Activated naive CD4-positive, alpha-beta T cell treated with anti-CD3 and anti-CD28 coated beads for 36 hours (primary cell): ENCODE data around the gene DOCK1. TPM values are rescaled to one million over a fixed set of nuclear protein-coding genes. Genes with fewer than 3 reads are reported as not detected.
"Not testable (repeated sequence)": the region's sequence is repeated elsewhere in the genome, so short reads cannot be mapped to it uniquely, and the experiment has no call there.

Experiments
- CTCF ChIA-PET: fragments of 350-600 bp; sonication (Branson Sonifier 250); formaldehyde crosslinking; loops from one replicate; lab custom pipeline; 2021; ENCODE audit warnings: antibody characterized with exemption; lab: Charles Lee
- DNase-seq: peaks from one replicate; pipeline ENCODE4 v3.0.0-alpha.2; 2020
- H3K27ac Mint-ChIP-seq: one replicate; pipeline ENCODE4 v1.8.0; 2021; ENCODE audit warnings: mild to moderate bottlenecking, mixed read lengths
- H3K27me3 Mint-ChIP-seq: one replicate; pipeline ENCODE4 v1.8.0; 2021; ENCODE audit warnings: low read depth, mixed read lengths
- H3K36me3 Mint-ChIP-seq: one replicate; pipeline ENCODE4 v1.8.0; 2021; ENCODE audit warnings: low read depth, mixed read lengths
- H3K4me1 Mint-ChIP-seq: one replicate; pipeline ENCODE4 v1.8.0; 2021; ENCODE audit warnings: low read depth, mixed read lengths
- H3K4me3 Mint-ChIP-seq: one replicate; pipeline ENCODE4 v1.8.0; 2021; ENCODE audit warnings: mild to moderate bottlenecking, moderate library complexity, mixed read lengths
- H3K9me3 Mint-ChIP-seq: one replicate; pipeline ENCODE4 v1.8.0; 2021; ENCODE audit warnings: mixed read lengths
- intact Hi-C: fragments of 100-400 bp; cut with micrococcal nuclease; formaldehyde crosslinking; loops from one replicate; pipeline ENCODE4 v1.15.1; 2023
- total RNA-seq, 2 experiments: library from RNA; stranded (reverse); gene quantifications; one replicate each; pipeline ENCODE4 v1.2.3, GENCODE V29; 2021

The DOCK1 gene
- total RNA-seq, 2 experiments from 2014 or later = 0.49 to 0.72 TPM

DNA sequence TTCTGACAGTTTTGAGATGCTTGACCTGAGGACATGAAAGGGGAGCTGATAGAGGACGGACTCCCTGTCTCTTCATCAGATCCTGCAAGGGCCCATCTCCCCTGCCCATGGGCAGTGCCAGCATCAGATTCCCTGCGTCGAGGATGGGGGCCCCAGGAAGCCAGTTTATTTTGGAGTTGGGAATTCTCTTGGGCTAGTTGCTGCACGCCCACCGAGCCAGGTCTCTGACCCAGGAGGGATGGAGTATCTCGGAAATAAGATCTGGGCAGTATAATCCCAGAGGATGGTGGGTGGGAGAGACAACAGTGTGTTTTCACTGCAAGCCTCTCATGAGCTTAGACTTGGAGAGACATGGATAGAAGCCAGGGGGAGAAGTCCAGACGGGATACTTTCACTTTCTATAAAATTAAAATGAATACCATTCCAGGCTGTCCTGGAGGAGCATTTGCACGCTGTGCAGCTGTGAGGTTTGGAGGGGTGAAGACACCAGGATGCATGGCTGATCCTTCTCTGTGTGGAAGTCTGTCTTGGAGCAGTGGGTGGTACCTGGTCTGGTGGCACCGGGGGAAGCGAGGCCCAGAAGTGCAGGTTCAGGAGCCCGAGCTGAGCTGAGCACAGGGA, 25.8 kb downstream of the DOCK1 start:
- peaks cover 2% of the 10 kb centered on the region for H3K9me3 Mint-ChIP-seq
- intact Hi-C loops = no loop called here
- no peak overlapping the region for H3K4me3 Mint-ChIP-seq
- CTCF ChIA-PET = no interaction called here
- no peaks in the 10 kb centered on the region for H3K36me3 Mint-ChIP-seq
- no peak overlapping the region for H3K27ac Mint-ChIP-seq
- no peak for DNase-seq
- no peaks in the 10 kb centered on the region for H3K4me1 Mint-ChIP-seq
- no peaks in the 10 kb centered on the region for H3K27me3 Mint-ChIP-seq

DNA sequence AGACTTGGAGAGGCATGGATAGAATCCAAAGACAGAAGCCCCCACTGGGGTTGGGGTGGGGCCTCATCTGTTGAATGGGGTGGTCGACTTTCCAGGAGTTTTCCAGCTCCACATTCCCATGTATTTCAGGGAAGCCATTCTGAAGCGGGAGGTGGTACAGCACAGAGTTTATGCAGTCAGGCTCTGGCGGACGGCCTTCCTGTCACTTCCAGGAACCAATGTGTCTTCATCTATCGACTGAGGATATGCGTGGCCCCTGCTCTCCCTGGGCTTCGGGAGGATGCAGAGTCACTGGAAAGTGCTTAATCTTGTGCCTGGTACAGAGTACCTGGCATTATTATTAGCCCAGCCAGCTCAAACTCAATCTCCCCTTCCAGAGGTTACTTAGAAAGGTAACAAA, 26.3 kb downstream of the DOCK1 start:
- DNase-seq = no peak
- Mint-ChIP-seq H3K27me3 (no peaks in the 10 kb centered on the region), H3K4me1 (no peaks in the 10 kb centered on the region), H3K36me3 (no peaks in the 10 kb centered on the region), H3K9me3 (peaks cover under 1% of the 10 kb centered on the region), H3K4me3 (no peak overlapping the region), H3K27ac (no peak overlapping the region)
- intact Hi-C loops = no loop called here
- CTCF ChIA-PET = no interaction called here

GRCh38 chr10:126932516-126932915, 27.3 kb downstream of the DOCK1 start:
- intact Hi-C loops = no loop called here
- Mint-ChIP-seq H3K4me1 (no peaks in the 10 kb centered on the region), H3K4me3 (no peak overlapping the region), H3K27me3 (no peaks in the 10 kb centered on the region), H3K27ac (no peak overlapping the region), H3K9me3 (peaks cover 2% of the 10 kb centered on the region), H3K36me3 (no peaks in the 10 kb centered on the region)
- CTCF ChIA-PET = no interaction called here
- no peak for DNase-seq

DNA sequence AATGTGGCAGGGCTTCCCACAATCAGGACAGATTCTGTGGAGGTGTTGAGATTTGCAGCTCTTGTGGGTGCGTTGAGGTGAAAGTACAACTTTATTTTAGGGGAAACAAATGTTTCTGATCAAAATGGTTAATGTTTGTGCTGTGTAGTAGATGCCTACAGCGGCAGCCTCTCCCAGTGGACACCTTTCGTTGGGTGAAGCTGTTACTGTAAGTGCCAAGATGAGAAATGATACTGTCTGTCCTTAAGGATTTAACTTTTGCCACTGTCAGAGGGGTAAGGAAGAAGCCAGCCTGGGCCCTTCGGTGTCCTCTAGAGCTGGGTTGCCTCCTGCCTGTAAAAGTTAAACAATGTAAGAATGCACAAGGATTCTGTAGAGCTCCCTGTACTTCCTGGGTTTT, 27.9 kb downstream of the DOCK1 start:
- Mint-ChIP-seq H3K4me1 (no peaks in the 10 kb centered on the region), H3K27ac (no peak overlapping the region), H3K9me3 (peaks cover 2% of the 10 kb centered on the region), H3K27me3 (no peaks in the 10 kb centered on the region), H3K4me3 (no peak overlapping the region), H3K36me3 (no peaks in the 10 kb centered on the region)
- DNase-seq = no peak
- CTCF ChIA-PET = no interaction called here
- intact Hi-C loops = no loop called here

DNA sequence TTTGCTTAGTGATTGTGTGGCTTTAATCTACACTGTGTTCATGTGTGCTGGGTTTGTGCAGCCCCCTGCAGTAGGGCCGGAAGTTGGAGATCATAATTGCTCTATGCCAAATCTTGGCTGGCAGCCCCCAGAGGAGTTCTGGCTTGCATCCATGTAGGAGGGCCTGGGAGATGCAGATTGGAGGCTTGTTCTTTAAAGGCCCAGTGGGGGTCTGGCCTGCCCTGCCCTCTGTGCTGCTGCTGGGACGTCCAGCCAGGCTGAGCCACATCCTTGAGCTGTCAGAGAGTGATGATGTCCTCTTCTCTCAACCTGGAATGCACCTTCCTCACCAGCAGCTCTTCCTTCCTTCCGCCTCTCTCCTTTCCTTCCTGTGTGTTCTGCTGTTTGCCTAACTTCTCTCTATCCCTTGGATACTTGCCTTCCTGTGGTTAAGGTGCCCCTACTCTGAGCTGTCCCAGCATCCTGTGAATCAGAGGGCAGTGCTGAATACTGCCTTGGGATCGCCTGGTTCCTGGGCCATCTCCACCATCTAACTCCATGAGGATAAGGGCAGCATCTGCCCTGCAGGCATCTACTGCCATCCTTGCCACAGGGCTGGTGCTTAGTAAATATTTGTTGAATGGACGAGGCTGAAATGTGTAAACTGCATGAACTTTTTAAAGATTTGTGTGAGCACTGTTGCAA, 30.2 kb downstream of the DOCK1 start:
- Mint-ChIP-seq H3K4me3 (no peak overlapping the region), H3K27me3 (no peaks in the 10 kb centered on the region), H3K36me3 (no peaks in the 10 kb centered on the region), H3K27ac (no peak overlapping the region), H3K9me3 (peaks cover 2% of the 10 kb centered on the region), H3K4me1 (no peaks in the 10 kb centered on the region)
- intact Hi-C loops = no loop called here
- CTCF ChIA-PET = no interaction called here
- DNase-seq = no peak

GRCh38 chr10:126937026-126937425, 31.8 kb downstream of the DOCK1 start:
- intact Hi-C loops = no loop called here
- H3K4me3 Mint-ChIP-seq = no peak overlapping the region
- no peaks in the 10 kb centered on the region for H3K4me1 Mint-ChIP-seq
- no peak overlapping the region for H3K27ac Mint-ChIP-seq
- CTCF ChIA-PET = no interaction called here
- H3K27me3 Mint-ChIP-seq = no peaks in the 10 kb centered on the region
- no peaks in the 10 kb centered on the region for H3K36me3 Mint-ChIP-seq
- DNase-seq = no peak
- peaks cover 2% of the 10 kb centered on the region for H3K9me3 Mint-ChIP-seq

GRCh38 chr10:126938121-126938520, 32.9 kb downstream of the DOCK1 start:
- H3K27me3 Mint-ChIP-seq, CTCF ChIA-PET, H3K27ac Mint-ChIP-seq, H3K36me3 Mint-ChIP-seq, H3K4me1 Mint-ChIP-seq, H3K4me3 Mint-ChIP-seq, intact Hi-C loops, DNase-seq, H3K9me3 Mint-ChIP-seq: not testable (repeated sequence)

GRCh38 chr10:126939706-126940105, 34.5 kb downstream of the DOCK1 start:
- intact Hi-C loops = no loop called here
- Mint-ChIP-seq H3K27me3 (no peaks in the 10 kb centered on the region), H3K36me3 (no peaks in the 10 kb centered on the region), H3K27ac (no peak overlapping the region), H3K4me3 (no peak overlapping the region), H3K4me1 (no peaks in the 10 kb centered on the region), H3K9me3 (peaks cover 2% of the 10 kb centered on the region)
- DNase-seq = no peak
- CTCF ChIA-PET = no interaction called here

- no peaks in the 10 kb centered on the region for H3K4me1 Mint-ChIP-seq
- H3K27ac Mint-ChIP-seq = no peak overlapping the region
- CTCF ChIA-PET = no interaction called here
- intact Hi-C loops = no loop called here
- no peaks in the 10 kb centered on the region for H3K36me3 Mint-ChIP-seq
- peaks cover 2% of the 10 kb centered on the region for H3K9me3 Mint-ChIP-seq
- no peaks in the 10 kb centered on the region for H3K27me3 Mint-ChIP-seq
- no peak for DNase-seq
- no peak overlapping the region for H3K4me3 Mint-ChIP-seq
Observed at GRCh38 chr10:126940670-126941310, 35.6 kb downstream of the DOCK1 start.

- no peak for DNase-seq
- intact Hi-C loops = no loop called here
- Mint-ChIP-seq H3K27ac (no peak overlapping the region), H3K4me1 (no peaks in the 10 kb centered on the region), H3K4me3 (no peak overlapping the region), H3K36me3 (no peaks in the 10 kb centered on the region), H3K27me3 (no peaks in the 10 kb centered on the region), H3K9me3 (no peaks in the 10 kb centered on the region)
- CTCF ChIA-PET = no interaction called here
Observed at GRCh38 chr10:126944191-126944590, 39.0 kb downstream of the DOCK1 start.

GRCh38 chr10:126945351-126946030, 40.3 kb downstream of the DOCK1 start:
- intact Hi-C loops = no loop called here
- no peaks in the 10 kb centered on the region for H3K36me3 Mint-ChIP-seq

GRCh38 chr10:126946746-126947145, 41.5 kb downstream of the DOCK1 start:
- no peak overlapping the region for H3K27ac Mint-ChIP-seq
- H3K9me3 Mint-ChIP-seq = no peaks in the 10 kb centered on the region

More at GRCh38 chr10:126945351-126946030, 40.3 kb downstream of the DOCK1 start:
- Mint-ChIP-seq H3K9me3 (no peaks in the 10 kb centered on the region), H3K27ac (no peak overlapping the region), H3K4me3 (no peak overlapping the region), H3K4me1 (no peaks in the 10 kb centered on the region), H3K27me3 (no peaks in the 10 kb centered on the region)
- CTCF ChIA-PET = no interaction called here
- DNase-seq = no peak

More at GRCh38 chr10:126946746-126947145, 41.5 kb downstream of the DOCK1 start:
- Mint-ChIP-seq H3K4me1 (no peaks in the 10 kb centered on the region), H3K4me3 (no peak overlapping the region), H3K27me3 (no peaks in the 10 kb centered on the region), H3K36me3 (no peaks in the 10 kb centered on the region)
- CTCF ChIA-PET = no interaction called here
- intact Hi-C loops = no loop called here
- no peak for DNase-seq
